H1 (cell line): ENCODE data around the gene EIF4EBP3. TPM values are rescaled to one million over a fixed set of nuclear protein-coding genes. Genes with fewer than 3 reads are reported as not detected.

Source experiments
- PHF8 ChIP-seq: fragments of 200-600 bp; sonication (generic); conservative IDR thresholded peaks from 2 replicates; pipeline ENCODE4 v1.7.1; 2012; ENCODE audit warnings: low read depth, mild to moderate bottlenecking, inconsistent platforms, low read length, moderate library complexity
- TCF12 ChIP-seq: IDR thresholded peaks from 2 replicates; pipeline ENCODE4 v1.6.1; 2011; ENCODE audit warnings: low read depth, mild to moderate bottlenecking, low read length
- polyA plus RNA-seq, 7 experiments: library from polyadenylated mRNA; depleted of rRNA in 3 of 7; stranded (reverse) in 5 of 7; unstranded in 2 of 7; fragments of >200 nt in 5 of 7; fragments of 200-250 nt in 2 of 7; gene quantifications; 1 replicate in 5 of 7; 2 replicates in 1 of 7; 4 replicates in 1 of 7; pipeline versions ENCODE4 v1.2.1 to v1.2.3, GENCODE V29; 2011 to 2013; ENCODE audit warnings: missing spikeins in 2 of 7, mixed read lengths in 2 of 7
- total RNA-seq: library from RNA; stranded (reverse); fragmentation: NEBNext Ultra II Directional; extraction: Animal tissue kit (Norgen Biotek cat#: 25700); gene quantifications from 2 replicates; pipeline ENCODE4 v1.2.1, GENCODE V29; 2021
- TF ChIP-seq, protein P1 (sequence below): fragments of 300-600 bp; sonication (generic); IDR thresholded peaks from 2 replicates; pipeline ENCODE4 v1.7.1; 2012; ENCODE audit warnings: low read length, moderate library complexity, mild to moderate bottlenecking, inconsistent platforms; ENCODE audit not compliant: insufficient replicate concordance

EIF4EBP3 gene
- total and polyA plus RNA-seq, 2 of the 8 experiments (the other 6 are each of a cell fraction or from before 2014, with no cell fraction given): 11.1 to 11.7 TPM

GRCh38 chr5:140524003-140524402 lies 23.5 kb upstream of the EIF4EBP3 start (continued):
- TF ChIP-seq TCF12 (no peak), PHF8 (no peak)
- TF ChIP-seq, protein P1, sequence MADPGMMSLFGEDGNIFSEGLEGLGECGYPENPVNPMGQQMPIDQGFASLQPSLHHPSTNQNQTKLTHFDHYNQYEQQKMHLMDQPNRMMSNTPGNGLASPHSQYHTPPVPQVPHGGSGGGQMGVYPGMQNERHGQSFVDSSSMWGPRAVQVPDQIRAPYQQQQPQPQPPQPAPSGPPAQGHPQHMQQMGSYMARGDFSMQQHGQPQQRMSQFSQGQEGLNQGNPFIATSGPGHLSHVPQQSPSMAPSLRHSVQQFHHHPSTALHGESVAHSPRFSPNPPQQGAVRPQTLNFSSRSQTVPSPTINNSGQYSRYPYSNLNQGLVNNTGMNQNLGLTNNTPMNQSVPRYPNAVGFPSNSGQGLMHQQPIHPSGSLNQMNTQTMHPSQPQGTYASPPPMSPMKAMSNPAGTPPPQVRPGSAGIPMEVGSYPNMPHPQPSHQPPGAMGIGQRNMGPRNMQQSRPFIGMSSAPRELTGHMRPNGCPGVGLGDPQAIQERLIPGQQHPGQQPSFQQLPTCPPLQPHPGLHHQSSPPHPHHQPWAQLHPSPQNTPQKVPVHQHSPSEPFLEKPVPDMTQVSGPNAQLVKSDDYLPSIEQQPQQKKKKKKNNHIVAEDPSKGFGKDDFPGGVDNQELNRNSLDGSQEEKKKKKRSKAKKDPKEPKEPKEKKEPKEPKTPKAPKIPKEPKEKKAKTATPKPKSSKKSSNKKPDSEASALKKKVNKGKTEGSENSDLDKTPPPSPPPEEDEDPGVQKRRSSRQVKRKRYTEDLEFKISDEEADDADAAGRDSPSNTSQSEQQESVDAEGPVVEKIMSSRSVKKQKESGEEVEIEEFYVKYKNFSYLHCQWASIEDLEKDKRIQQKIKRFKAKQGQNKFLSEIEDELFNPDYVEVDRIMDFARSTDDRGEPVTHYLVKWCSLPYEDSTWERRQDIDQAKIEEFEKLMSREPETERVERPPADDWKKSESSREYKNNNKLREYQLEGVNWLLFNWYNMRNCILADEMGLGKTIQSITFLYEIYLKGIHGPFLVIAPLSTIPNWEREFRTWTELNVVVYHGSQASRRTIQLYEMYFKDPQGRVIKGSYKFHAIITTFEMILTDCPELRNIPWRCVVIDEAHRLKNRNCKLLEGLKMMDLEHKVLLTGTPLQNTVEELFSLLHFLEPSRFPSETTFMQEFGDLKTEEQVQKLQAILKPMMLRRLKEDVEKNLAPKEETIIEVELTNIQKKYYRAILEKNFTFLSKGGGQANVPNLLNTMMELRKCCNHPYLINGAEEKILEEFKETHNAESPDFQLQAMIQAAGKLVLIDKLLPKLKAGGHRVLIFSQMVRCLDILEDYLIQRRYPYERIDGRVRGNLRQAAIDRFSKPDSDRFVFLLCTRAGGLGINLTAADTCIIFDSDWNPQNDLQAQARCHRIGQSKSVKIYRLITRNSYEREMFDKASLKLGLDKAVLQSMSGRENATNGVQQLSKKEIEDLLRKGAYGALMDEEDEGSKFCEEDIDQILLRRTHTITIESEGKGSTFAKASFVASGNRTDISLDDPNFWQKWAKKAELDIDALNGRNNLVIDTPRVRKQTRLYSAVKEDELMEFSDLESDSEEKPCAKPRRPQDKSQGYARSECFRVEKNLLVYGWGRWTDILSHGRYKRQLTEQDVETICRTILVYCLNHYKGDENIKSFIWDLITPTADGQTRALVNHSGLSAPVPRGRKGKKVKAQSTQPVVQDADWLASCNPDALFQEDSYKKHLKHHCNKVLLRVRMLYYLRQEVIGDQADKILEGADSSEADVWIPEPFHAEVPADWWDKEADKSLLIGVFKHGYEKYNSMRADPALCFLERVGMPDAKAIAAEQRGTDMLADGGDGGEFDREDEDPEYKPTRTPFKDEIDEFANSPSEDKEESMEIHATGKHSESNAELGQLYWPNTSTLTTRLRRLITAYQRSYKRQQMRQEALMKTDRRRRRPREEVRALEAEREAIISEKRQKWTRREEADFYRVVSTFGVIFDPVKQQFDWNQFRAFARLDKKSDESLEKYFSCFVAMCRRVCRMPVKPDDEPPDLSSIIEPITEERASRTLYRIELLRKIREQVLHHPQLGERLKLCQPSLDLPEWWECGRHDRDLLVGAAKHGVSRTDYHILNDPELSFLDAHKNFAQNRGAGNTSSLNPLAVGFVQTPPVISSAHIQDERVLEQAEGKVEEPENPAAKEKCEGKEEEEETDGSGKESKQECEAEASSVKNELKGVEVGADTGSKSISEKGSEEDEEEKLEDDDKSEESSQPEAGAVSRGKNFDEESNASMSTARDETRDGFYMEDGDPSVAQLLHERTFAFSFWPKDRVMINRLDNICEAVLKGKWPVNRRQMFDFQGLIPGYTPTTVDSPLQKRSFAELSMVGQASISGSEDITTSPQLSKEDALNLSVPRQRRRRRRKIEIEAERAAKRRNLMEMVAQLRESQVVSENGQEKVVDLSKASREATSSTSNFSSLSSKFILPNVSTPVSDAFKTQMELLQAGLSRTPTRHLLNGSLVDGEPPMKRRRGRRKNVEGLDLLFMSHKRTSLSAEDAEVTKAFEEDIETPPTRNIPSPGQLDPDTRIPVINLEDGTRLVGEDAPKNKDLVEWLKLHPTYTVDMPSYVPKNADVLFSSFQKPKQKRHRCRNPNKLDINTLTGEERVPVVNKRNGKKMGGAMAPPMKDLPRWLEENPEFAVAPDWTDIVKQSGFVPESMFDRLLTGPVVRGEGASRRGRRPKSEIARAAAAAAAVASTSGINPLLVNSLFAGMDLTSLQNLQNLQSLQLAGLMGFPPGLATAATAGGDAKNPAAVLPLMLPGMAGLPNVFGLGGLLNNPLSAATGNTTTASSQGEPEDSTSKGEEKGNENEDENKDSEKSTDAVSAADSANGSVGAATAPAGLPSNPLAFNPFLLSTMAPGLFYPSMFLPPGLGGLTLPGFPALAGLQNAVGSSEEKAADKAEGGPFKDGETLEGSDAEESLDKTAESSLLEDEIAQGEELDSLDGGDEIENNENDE: no peak
- TF ChIP-seq, all 59 proteins: peak for 0
